IPS DF 19.7 (cell line): ENCODE data around the gene ADCY2.

Experiments used
- DNase-seq: peaks from one replicate; pipeline ENCODE4 v3.0.0-alpha.2; 2013; ENCODE audit warnings: low read depth, low spot score

Gene ADCY2

DNA sequence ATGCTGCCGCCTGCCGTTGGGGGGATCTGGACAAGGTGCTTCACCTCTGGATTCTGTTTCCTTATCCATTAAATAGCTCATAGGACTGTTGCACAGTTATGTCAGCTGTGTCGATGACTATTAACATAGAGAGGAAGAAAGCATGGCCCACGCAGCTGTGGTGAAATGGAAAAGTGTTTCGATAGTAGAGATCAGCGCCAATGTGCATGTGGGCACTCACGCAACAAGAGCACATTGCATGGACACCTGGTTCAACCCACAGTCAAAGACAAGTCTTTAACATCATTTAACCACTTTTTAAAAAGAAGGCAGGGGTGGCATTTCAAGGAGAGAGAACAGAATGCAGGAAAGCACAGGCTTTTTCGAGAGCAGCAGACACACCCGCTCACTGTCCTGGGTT, 107.6 kb downstream of the ADCY2 start:
- DNase-seq = no peak

DNA sequence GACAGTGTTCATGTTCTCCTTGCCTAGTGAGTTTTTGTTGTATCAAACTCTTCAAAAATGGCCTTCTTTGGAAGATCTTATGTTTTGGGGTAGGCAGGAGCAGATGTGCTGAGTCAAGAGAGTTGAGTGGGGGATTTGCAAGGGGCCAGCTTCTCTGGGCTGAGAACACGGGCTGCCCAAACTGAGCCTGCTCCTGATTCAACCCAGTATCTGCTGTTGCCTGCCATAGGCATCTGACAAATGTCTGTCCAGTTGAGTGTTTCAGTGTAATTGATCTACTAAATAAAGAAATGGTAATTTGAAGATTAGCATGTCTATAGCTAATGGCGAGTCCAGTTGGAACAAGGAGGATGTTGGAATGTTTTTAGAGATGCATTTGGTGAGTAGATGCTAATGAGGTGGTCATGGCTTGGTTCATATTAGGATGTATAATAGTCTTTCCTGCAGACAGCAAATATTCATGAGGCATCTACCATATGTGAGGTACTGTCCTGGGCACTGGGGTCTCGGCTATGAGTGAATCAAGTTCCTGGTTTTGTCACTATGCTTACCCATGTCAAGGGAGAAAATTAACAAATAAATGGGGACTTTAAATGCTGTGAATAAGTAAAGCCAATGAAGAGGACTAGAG, 119.5 kb downstream of the ADCY2 start:
- DNase-seq = no peak

DNA sequence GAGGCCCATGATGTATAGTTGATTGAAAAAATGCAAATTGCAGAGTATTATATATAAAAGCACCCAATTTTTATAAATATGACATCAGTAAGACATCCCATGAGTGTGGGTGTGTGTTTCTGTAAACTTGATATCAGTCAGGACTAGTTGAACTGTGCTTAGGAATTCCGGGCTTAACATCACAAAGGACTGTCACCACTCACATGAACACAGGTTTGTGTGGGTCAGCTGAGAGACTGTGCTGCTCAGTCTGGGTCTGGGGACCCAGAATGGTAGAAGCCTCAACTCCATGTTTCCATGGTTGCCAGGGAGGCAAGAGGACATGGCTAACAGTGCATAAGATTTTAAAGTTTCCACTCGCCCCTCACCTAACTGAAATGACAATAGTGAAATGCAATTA, 120.3 kb downstream of the ADCY2 start:
- DNase-seq = no peak

DNA sequence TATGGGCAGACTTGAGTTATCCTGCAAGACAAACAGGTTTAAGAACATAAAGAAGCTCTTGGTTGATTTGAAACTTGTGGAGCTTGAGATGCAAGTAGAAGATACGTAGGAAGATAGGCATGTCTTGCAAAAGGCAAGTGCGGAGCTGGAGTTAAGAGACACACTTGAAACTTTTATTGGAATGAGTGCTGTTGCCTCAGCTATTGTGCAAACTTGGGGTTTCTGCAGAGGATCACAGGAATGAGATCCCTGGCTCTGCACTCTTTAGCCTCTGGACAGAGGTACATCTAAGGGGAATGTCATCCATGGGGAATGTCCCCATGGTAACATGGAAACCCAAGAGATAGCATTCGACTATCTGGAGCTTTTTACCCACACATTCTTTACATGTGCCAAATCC, 121.1 kb downstream of the ADCY2 start:
- no peak for DNase-seq

DNA sequence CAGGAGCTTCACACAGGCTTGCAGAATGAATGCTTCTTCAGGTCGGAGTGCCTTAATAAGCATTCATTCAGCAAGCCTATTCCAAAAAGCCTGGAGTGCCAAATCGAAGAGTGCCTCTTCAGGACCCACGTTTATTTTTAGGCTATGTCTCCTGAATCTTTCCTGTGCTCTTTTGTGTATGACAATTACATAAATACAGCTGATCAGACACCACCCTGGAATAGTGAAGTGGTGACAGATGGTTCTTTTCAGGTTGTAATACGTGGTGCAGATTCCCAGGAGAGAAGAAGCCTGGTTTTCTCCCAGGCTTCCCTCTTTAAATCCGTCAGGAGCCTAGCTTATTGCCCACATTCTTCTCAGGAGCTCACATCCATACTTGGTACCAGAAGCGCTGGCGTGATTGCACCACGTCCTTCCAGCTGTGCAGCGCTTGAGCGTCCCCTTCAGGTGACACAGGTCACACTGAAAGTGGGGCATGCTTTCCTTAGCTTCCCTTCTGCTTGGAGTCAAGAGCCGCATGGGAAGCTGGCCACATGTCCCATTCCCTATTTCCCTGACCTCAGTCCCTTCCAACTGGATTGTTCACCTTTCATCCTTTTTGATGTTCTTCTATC, 123.1 kb downstream of the ADCY2 start:
- DNase-seq = peak; percentile 30

DNA sequence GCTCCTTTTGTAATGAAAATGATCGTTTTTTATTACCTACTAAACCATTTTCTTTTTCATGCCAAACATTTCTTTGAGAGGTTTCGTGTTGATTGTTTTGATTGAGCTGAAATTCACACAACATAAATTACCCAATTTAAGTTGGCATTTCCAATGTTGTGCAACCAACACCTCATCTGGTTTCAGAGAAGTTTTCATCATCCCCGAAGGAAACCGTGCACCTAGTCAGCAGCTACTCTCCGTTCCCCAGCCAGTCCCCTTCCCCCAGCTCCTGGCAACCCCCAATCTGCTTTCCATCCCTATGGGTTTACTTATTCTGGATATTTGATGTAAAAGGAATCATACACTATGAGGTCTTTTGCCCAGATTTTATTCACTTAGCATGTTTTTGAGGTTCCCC, 123.6 kb downstream of the ADCY2 start:
- DNase-seq = no peak

DNA sequence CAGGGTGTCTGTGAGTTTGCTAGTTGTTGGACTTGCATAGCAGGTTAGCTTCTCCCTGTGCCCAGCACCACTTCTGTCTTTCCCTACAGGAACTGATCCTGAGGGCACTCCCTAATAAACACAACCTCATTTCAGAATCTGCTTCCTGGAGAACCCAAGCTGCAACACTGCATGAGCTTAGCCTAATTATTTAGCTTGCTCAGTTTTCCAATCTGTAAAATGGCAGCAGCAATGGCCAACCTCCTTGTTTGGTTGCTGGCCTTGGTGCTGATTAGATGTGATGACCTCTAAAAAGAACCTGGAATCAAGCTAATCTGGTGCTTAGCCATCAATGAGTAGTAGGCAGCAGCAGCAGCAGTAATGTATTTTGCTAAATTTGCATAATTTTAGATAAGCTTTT, 133.9 kb downstream of the ADCY2 start:
- DNase-seq = no peak

DNA sequence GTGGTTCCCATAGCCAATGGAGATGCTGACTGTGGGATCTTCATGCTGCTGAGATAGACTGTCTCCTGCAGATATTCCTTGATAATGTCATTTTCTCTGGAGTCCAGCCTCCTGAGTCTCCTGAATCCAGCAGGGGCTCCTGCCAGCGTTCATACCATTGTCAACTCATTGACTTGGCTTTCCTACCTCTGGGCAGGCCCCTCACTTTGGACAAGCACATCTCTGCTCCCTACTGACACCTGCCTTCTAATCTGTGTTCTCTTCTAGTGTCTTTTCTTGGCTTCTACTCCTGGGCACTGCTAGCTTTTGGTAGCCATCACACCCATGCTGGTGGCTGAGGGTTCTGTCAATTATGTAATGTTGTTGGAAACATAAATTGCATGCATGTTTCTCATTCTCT, 138.0 kb downstream of the ADCY2 start:
- no peak for DNase-seq

GRCh38 chr5:7534505-7534904, 138.6 kb downstream of the ADCY2 start:
- DNase-seq = no peak

GRCh38 chr5:7537573-7537972, 141.6 kb downstream of the ADCY2 start:
- DNase-seq = no peak

- no peak for DNase-seq
Observed at GRCh38 chr5:7539571-7539970, 143.6 kb downstream of the ADCY2 start.

DNA sequence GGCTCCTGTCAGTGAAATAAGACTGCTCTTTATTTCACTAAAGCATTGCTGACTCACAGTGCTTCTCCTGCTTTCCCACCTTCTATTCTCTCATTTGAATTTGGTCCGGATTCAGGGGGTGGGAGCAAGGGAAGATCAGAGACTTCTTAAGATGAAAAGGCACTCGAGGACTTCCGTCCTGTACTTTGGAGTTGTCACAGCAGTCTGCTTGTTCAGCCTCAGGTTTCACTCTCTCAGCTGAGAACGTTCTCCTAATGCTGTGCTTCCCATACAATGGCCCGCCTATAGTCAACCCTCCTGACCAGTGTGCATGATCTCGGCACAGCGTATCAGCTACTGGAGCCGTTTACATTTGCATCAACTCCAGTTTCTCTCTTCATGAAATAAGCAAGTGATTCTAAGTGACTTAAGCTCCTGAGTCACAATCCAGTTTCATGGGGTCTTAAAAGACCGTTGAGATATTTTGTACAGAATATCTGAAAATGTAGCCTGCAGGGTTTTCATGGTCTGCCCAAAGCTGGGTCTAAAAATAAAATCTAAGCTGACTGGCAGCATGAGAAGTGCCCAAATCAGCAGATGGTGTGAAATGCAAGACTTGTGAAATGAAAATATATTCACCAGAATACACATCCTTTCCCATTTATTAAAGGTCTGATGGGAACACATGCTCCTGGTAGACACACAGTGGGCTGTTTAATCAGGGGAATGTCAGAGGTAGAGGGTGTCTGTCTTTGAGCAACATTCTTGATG, 145.0 kb downstream of the ADCY2 start:
- no peak for DNase-seq

- no peak for DNase-seq
Observed at GRCh38 chr5:7541898-7542297, 146.0 kb downstream of the ADCY2 start.

DNA sequence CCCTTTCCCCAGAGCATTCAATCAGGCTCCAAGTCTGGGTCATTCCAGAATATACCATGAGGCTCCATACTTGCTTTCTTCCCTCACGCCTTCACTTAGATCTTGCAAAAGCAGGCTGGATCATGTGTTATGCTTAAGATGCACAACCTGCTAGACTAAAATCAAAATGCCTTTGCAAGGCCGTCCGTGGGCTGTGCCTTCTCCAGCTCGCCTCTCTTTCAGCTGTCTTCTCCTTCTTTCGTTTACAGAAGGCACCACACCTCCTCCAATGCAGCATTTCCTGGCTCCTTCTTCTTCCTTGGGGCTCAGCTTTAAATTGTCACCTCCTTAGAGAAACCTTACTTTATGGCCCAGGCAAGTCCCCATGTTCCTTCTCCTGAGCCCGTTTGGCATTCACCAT, 150.6 kb downstream of the ADCY2 start:
- DNase-seq = no peak

- no peak for DNase-seq
Observed at GRCh38 chr5:7548596-7548995, 152.7 kb downstream of the ADCY2 start.

DNA sequence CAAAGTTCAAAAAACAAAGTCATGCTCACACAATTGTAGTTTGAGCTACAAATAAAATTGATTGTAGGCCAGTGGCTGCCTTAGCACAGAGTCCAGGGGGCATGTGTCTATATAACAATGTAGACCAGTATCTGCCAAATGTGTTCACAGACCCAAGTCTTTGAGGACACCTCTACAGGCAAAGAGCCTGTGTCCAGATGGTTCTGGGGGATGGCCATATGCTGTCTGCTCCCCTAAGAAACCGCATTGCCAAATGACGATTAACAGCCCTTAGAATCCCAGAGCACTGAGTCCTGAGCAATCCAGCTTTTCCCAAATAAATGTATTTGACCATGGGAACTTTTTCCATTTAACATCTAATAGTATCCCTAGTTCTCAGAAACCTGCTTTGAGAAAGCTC, 169.6 kb downstream of the ADCY2 start:
- DNase-seq = no peak

DNA sequence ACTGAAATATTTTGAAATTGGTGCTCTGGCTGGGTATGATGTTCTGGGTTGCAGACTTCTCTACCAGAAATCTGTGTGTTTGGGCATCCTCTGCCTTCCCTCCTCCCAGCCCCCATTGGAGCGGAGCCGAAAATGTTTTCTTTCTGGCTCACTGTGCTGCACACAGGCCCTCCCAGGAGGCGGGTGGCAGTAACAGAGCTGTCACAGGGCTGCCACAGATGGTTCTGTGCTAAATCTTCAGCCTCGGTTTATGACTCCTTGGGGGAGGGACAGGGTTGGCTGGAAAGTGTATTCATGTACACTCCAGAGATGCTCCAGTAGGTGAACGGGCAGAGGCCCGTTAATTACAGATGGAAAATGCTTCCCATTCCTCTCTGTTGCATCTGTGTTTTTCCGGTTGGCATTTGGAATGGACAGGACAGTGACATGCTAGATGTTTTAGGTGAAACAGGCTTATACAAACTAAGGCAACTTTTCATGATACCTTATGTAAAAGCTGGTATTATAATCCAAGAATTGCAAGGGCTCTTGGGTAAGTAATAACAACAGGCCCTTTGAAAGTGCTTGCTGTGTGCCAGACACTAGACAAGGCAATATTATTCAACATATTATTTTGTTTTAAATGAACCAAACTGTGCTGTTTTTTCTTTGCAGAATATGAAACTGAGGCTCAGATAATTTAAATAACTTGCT, 180.2 kb downstream of the ADCY2 start:
- no peak for DNase-seq

GRCh38 chr5:7577381-7577780, 181.4 kb downstream of the ADCY2 start:
- no peak for DNase-seq

GRCh38 chr5:7578071-7578470, 182.1 kb downstream of the ADCY2 start:
- DNase-seq = no peak

DNA sequence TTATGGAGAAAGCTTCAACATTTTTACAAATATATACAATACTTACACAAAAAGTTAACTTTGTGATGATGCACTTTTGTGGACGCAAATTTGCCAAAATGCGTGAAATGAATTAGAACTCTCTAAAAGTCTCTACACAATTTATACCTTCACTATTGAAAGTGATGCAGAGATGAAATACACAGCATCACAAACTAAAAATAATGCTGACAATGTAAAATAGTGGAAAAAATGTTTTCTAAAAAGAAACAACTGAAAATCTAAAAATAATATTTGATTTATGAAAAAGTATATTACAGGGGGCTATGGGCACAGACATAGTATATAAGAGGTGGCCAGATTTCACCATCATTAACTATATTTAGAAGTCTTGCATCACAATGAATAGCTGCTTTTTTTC, 188.8 kb downstream of the ADCY2 start:
- DNase-seq = no peak

- DNase-seq = no peak
Observed at GRCh38 chr5:7585807-7586206, 189.9 kb downstream of the ADCY2 start.

DNA sequence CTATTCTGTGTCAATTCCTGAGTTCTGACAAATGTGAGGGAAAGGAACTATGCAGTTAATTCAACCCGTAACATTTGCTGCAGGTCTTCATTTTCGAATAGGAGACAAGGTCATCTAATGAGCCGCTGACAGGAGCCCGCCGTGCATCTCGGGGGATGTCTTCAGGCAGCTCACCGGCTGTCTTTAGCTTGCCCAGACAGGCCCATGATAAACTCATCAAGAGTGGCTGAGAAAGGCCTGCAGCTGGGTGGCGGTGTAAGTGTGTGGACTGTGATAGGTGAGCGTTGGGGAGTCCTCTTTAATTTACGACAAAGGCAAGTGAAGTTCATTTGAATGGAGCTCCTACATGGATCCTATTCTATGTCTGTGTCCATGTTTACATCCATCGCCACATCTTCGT, 190.5 kb downstream of the ADCY2 start:
- DNase-seq = no peak

- DNase-seq = no peak
Observed at GRCh38 chr5:7589800-7590199, 193.9 kb downstream of the ADCY2 start.
